NCI-H2029 treated with DMSO at 0.1 percent for 48 hours (cell line): ENCODE results near the gene DLX3.

Source experiments
- DNase-seq: peaks from one replicate; lab custom pipeline; 2025; lab: John Stamatoyannopoulos, UW

The DLX3 gene

DNA sequence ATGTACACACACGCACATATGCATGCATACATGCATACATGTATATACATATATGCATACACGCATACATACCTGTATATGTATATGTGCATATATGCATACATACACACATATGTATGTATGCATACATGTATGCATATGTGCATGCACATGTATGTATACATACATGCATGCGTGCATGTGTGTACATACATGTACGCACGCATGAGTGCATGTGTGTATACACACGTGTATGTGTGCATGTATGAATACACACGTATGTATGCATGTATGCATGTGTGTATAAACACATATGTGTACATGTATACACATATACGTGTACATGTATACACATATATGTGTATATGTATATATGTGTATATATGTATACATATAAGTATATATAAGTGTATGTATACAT lies 28.5 kb upstream of the DLX3 start:
- DNase-seq: no peak

- no peak for DNase-seq
These were observed 27.6 kb upstream of the DLX3 start for GRCh38 chr17:50022463-50023130.

DNA sequence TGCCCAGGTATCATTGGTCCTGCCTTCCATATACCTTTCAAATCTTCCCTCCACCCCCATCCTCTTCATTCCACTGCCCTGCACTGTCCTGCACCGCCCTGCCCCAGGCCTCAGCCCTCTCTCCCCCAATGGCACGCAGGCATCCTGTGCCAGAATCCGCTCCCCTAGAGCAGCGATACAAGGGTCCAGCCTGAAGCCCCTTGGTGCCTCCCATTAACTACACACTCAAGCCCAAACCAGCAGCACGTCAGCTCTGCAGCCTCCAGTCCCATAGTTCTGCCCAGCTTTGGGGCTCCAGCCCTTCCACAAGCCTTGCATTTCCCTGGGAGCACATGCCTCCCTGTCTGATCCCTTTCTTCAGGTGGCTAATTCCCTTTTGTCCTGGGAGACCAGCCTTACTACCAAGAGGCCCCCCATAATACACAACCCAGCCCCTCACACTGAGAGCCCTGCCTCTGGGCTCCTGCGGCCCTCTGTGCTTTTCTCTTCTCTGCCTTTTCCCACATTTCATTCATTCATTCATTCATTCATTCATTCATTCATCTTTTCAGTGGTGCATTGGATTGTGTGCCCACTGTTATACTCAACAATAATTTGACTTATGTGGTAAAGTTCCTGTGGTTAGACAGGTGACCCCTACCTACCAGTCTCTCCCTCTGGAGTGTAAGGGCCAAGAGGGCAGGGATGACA lies 26.8 kb upstream of the DLX3 start:
- DNase-seq: no peak

GRCh38 chr17:50020841-50021599 lies 26.0 kb upstream of the DLX3 start:
- DNase-seq: no peak

DNA sequence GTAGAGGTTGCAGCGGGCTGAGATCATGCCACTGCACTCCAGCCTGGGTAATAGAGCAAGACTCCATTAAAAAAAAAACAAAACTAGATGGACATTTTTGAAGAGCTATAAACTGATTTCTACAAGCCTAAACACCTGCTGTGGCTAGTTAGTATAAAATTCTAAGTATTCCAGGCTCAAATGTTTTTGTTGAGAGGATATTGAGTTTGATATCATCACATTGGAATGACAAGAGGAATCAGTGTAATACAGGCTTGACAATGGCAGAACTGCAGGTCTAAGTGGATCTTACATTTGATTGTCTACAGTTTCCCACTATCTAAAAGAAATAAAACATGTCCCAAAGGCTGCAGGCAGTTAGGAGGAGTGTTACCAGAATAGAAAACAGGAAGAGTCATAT lies 23.9 kb upstream of the DLX3 start:
- no peak for DNase-seq

DNA sequence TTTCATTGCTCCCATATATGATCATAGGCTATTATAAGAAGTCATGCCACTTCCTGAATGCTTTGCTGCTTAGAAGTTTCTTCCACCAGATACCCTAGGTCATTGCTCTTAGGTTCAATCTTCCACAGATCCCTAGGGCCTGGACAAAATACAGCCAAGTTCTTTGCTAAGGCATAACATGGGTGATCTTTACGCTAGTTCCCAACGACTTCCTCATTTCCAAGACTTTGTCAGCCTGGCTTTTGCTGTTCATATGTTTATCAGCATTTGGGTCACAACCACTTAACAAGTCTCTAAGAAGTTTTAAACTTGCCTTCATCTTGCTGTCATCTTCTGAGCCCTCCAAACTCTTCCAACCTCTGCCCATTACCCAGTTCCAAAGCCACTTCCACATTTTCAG lies 20.1 kb upstream of the DLX3 start:
- no peak for DNase-seq

GRCh38 chr17:50014471-50015088 lies 19.6 kb upstream of the DLX3 start:
- no peak for DNase-seq

GRCh38 chr17:50013079-50013478 lies 18.1 kb upstream of the DLX3 start:
- no peak for DNase-seq

GRCh38 chr17:50009282-50009681 lies 14.3 kb upstream of the DLX3 start:
- no peak for DNase-seq

- DNase-seq: no peak
These were observed 8.9 kb upstream of the DLX3 start for GRCh38 chr17:50003911-50004310.

DNA sequence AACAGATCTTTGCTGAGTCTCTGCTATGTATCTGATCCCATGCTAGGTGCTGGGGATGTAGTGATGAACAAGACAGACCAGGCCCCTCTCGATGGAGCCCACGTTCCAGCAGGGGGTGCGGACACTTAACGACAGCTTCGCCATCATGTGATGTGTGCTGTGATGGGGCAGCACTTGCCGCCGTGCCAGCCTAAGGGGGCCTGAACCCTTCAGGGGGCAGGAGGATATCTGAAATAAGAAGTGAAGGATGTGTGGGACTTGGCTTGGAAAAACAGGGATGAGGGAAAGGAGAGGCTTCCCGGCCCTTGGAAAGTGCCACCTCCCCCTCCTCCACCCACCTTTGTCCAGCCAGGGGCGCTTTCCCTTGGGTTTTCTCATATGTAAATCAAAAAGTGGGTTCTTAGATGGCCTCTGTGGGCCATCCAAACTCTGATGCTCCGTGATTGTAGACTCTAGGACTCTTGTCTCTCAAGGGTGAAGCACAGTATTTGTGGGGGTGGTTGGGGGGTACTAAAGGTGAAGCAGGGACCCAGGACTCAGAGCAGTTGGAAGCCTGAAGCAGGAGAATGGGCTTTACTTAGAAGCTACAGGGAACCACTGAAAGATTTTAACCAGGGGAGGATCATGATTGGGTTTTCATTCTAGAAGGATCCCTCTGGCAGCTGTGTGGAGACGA lies 4.0 kb upstream of the DLX3 start:
- no peak for DNase-seq

GRCh38 chr17:49997773-49998703 lies 3.0 kb upstream of the DLX3 start:
- peak; percentile 72 for DNase-seq

GRCh38 chr17:49997301-49997650 lies 2.3 kb upstream of the DLX3 start:
- DNase-seq: no peak

- no peak for DNase-seq
These were observed 1.7 kb upstream of the DLX3 start for GRCh38 chr17:49996495-49997300.

GRCh38 chr17:49996121-49996494 lies 1.1 kb upstream of the DLX3 start:
- DNase-seq: no peak

- no peak for DNase-seq
These were observed 654 bp downstream of the DLX3 start for GRCh38 chr17:49994085-49995054.

GRCh38 chr17:49993423-49994060 lies 1.5 kb downstream of the DLX3 start:
- no peak for DNase-seq

- DNase-seq: no peak
These were observed 2.0 kb downstream of the DLX3 start for GRCh38 chr17:49992933-49993422.
